ENCODE results near the gene JUP.

GRCh38 chr17:41792845-41793783, 6.6 kb upstream of the JUP start:
- TF ChIP-seq YY1 (IDR thresholded peaks at IDR 0.05; ENCODE audit: insufficient read depth, insufficient read length) = no peak
- no peak for TF ChIP-seq ZNF274 (IDR thresholded peaks at IDR 0.05; ENCODE audit: low read depth, low read length)

All from NT2/D1 (cell line).